Measurements from ENCODE around the gene MEGF6.

The MEGF6 gene

GRCh38 chr1:3620708-3621107 is 9.4 kb upstream of the MEGF6 start:
- Histone ChIP-seq H3K9ac (no peak overlapping the region), H3K27ac (no peak overlapping the region), H3K4me1 (peaks cover 44% of the 10 kb centered on the region), H3K4me2 (peak overlapping the region; percentile 47), H3K36me3 (no peaks in the 10 kb centered on the region), H3K27me3 (peaks cover 27% of the 10 kb centered on the region), H3K9me3 (no peaks in the 10 kb centered on the region), H3K4me3 (no peak overlapping the region), H4K20me1 (peaks cover 24% of the 10 kb centered on the region)
- no peak for TF ChIP-seq Cebpa-rat (IDR thresholded peaks at IDR 0.05)

GRCh38 chr1:3618881-3619671 is 7.8 kb upstream of the MEGF6 start:
- Histone ChIP-seq H3K4me2 (peak overlapping the region; percentile 57), H3K4me3 (no peak overlapping the region), H3K27me3 (peaks cover 20% of the 10 kb centered on the region), H4K20me1 (peaks cover 34% of the 10 kb centered on the region), H3K27ac (no peak overlapping the region; the same call in 1 of the 2 replicates), H3K4me1 (peaks cover 51% of the 10 kb centered on the region), H3K9me3 (no peaks in the 10 kb centered on the region), H3K36me3 (no peaks in the 10 kb centered on the region), H3K9ac (no peak overlapping the region)
- peak; percentile 53; the same call in 1 of the 2 replicates for TF ChIP-seq Cebpa-rat (IDR thresholded peaks at IDR 0.05)

- no peak for TF ChIP-seq Cebpa-rat (IDR thresholded peaks at IDR 0.05)
- Histone ChIP-seq H3K27ac (no peak overlapping the region), H3K9ac (no peak overlapping the region), H3K9me3 (no peaks in the 10 kb centered on the region), H3K36me3 (no peaks in the 10 kb centered on the region), H3K4me2 (peak overlapping the region; percentile 57; the same call in 1 of the 2 replicates), H3K4me3 (no peak overlapping the region), H3K27me3 (peaks cover 15% of the 10 kb centered on the region), H3K4me1 (peaks cover 51% of the 10 kb centered on the region), H4K20me1 (peaks cover 34% of the 10 kb centered on the region)
Measured at GRCh38 chr1:3618531-3618880, 7.2 kb upstream of the MEGF6 start.

DNA sequence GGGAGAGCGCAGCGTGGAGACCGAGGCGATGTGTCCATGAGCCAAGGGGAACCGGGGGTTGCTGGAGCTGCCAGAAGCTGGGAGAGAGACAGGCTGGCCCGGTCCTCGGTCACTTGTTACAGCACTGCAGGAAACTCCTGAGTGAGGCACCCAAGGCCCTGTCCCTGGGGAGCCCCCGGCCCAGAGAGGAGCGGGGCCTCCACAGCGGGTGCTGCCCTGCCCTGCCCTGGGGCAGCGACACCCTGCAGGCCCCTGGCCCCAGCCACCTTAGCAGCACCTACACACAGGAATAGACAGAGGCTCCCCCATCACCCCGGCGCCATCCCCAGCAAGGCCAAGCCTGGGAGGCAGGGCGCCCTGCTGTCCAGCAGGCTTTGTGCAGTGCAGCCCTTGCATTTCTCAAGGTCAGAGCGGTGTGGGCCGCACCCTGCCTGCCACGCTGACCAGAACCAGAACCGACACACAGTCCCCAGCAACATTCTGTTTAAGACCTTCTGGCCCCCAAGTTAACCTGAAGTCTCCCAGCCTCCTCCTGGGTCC is 6.6 kb upstream of the MEGF6 start:
- H3K4me1 ChIP-seq: peaks cover 54% of the 10 kb centered on the region
- no peak overlapping the region for H3K27ac ChIP-seq
- H3K9ac ChIP-seq: no peak overlapping the region
- no peak overlapping the region for H3K4me2 ChIP-seq
- H3K36me3 ChIP-seq: no peaks in the 10 kb centered on the region
- H3K4me3 ChIP-seq: no peak overlapping the region
- H3K27me3 ChIP-seq: peaks cover 13% of the 10 kb centered on the region
- no peak for TF ChIP-seq Cebpa-rat (IDR thresholded peaks at IDR 0.05)
- H3K9me3 ChIP-seq: no peaks in the 10 kb centered on the region
- peaks cover 37% of the 10 kb centered on the region for H4K20me1 ChIP-seq

DNA sequence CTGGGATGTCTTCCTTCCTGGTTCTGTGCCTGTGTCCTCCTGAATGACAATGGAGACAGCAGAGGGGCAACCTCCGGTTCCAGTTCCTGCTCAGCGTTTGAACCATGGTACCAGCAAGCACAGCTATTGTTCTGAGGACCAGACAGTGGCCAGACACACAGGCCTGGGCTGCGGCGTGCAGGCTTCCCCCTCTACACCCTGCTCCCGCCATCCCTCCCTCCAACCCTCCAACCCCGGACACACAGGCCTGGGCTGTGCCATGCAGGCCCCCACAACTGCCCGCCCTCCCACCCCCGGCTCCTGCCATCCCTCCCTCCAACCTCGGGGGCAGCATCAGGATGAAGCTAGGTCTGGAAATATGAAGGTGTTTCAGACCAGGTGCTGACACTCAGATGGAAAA is 5.6 kb upstream of the MEGF6 start:
- Histone ChIP-seq H3K27ac (no peak overlapping the region), H4K20me1 (peaks cover 47% of the 10 kb centered on the region), H3K4me1 (peaks cover 64% of the 10 kb centered on the region), H3K36me3 (no peaks in the 10 kb centered on the region), H3K4me2 (no peak overlapping the region), H3K9me3 (no peaks in the 10 kb centered on the region), H3K27me3 (peaks cover 15% of the 10 kb centered on the region), H3K4me3 (no peak overlapping the region), H3K9ac (no peak overlapping the region)
- no peak for TF ChIP-seq Cebpa-rat (IDR thresholded peaks at IDR 0.05)

DNA sequence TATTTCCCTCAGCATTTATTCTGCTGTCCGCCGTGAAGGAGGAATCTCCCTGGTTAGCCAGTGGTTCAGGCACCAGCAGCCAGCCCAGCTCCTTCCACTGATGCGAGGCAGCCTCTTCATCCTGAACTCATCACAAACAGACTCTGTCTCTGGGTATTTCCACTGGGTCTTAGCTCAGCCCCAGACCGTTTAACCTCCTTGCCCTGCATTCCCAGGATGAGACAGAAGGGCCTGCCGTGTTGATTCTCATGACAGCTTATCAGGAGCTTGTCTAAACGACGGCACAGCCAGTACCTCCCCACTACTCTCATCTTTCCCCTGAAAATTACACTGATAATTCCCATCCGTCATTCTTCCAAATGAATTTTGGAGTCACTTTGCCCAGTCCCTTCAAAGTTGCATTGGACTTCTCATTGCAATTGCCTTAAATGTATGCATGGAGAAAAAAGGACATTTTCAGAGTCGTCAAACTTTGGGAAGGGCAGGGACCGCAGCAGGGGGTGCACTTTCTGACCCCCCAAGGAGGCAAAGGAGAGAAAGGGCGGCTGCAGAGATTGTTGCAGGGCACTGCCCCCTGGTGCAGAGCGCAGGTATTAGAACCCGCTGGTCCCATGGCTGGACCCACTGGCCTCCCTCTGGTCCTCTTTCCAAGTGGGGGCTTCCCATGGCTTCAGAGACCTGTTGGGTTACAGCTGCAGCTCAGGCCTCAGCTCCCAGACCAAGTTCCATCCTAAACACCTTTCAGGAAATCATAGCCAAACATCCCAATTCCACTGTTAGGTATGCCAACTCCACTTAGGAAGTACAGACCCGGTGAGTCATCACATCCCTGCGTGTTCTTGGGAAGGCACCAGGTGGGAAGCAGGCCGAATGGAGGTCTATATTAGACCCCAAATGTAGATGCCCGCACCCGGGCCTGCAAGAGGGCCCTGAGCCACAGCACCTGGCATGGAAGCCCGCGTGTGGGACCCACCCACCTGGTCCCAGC is 3.7 kb upstream of the MEGF6 start:
- Histone ChIP-seq H3K4me1 (peaks cover 59% of the 10 kb centered on the region), H3K4me2 (peak overlapping the region; percentile 94), H3K9ac (no peak overlapping the region), H3K36me3 (no peaks in the 10 kb centered on the region), H3K9me3 (no peaks in the 10 kb centered on the region), H4K20me1 (peaks cover 44% of the 10 kb centered on the region), H3K27me3 (peaks cover 17% of the 10 kb centered on the region), H3K4me3 (no peak overlapping the region), H3K27ac (no peak overlapping the region)
- no peak for TF ChIP-seq Cebpa-rat (IDR thresholded peaks at IDR 0.05)

DNA sequence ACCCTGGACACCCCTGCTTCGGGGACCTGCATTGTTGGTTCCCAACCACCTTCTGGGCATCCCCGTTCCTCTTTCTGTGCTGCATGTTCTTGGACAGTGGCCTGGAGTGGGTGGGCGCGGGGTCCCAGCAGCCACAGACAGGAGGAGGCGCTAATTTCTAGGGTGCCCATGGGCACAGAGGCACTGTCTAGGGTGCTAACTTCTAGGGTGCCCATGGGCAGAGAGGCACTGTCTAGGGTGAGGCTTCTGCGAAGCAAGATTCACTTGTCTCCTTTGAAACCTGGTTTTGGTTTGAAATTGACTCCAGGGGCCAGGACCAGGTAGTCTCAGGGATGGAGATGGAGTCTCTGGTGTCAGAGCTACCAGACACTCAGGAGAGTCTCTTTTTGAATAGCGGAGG is 815 bp upstream of the MEGF6 start:
- Histone ChIP-seq H3K4me2 (peak overlapping the region; percentile 94), H3K9ac (no peak overlapping the region), H3K4me1 (peaks cover 70% of the 10 kb centered on the region), H3K27me3 (peaks cover 17% of the 10 kb centered on the region), H3K36me3 (peaks cover 6% of the 10 kb centered on the region), H3K9me3 (no peaks in the 10 kb centered on the region), H4K20me1 (peaks cover 73% of the 10 kb centered on the region), H3K27ac (no peak overlapping the region), H3K4me3 (peak overlapping the region; percentile 55)
- no peak for TF ChIP-seq Cebpa-rat (IDR thresholded peaks at IDR 0.05)

- Histone ChIP-seq H3K4me3 (peak overlapping the region; percentile 81), H3K27ac (peak overlapping the region; percentile 88)
Measured at GRCh38 chr1:3610527-3611169, 660 bp downstream of the MEGF6 start.

GRCh38 chr1:3609769-3610526 is 1.4 kb downstream of the MEGF6 start:
- no peaks in the 10 kb centered on the region for H3K9me3 ChIP-seq
- H3K9ac ChIP-seq: peak overlapping the region; percentile 67
- H4K20me1 ChIP-seq: peaks cover 85% of the 10 kb centered on the region
- peaks cover 86% of the 10 kb centered on the region for H3K4me1 ChIP-seq
- H3K4me3 ChIP-seq: peak overlapping the region; percentile 81
- peak overlapping the region; percentile 88 for H3K27ac ChIP-seq
- H3K4me2 ChIP-seq: peak overlapping the region; percentile 95
- peaks cover 23% of the 10 kb centered on the region for H3K36me3 ChIP-seq
- H3K27me3 ChIP-seq: peaks cover 17% of the 10 kb centered on the region
- no peak for TF ChIP-seq Cebpa-rat (IDR thresholded peaks at IDR 0.05)

More at GRCh38 chr1:3610527-3611169, 660 bp downstream of the MEGF6 start:
- Histone ChIP-seq H3K9ac (peak overlapping the region; percentile 82), H3K9me3 (no peaks in the 10 kb centered on the region), H3K4me1 (peaks cover 84% of the 10 kb centered on the region), H3K4me2 (peak overlapping the region; percentile 95), H4K20me1 (peaks cover 85% of the 10 kb centered on the region), H3K27me3 (peaks cover 17% of the 10 kb centered on the region), H3K36me3 (peaks cover 21% of the 10 kb centered on the region)
- no peak for TF ChIP-seq Cebpa-rat (IDR thresholded peaks at IDR 0.05)
